Activated effector memory CD4-positive, alpha-beta T cell treated with anti-CD3 and anti-CD28 coated beads, Interleukin-2, amount 50 U/mL, for 16 hours (primary cell): ENCODE measurements around the gene NR2E1.

Experiments
- DNase-seq: peaks from one replicate; pipeline ENCODE4 v3.0.0-alpha.2; 2020

Gene NR2E1

GRCh38 chr6:108222504-108222903 lies 56.7 kb downstream of the NR2E1 start:
- DNase-seq, result no peak

- no peak for DNase-seq
These were observed 61.5 kb downstream of the NR2E1 start for GRCh38 chr6:108227290-108227689.

GRCh38 chr6:108228416-108228815 lies 62.6 kb downstream of the NR2E1 start:
- no peak for DNase-seq

GRCh38 chr6:108235127-108235526 lies 69.3 kb downstream of the NR2E1 start:
- DNase-seq, result no peak

GRCh38 chr6:108236791-108237190 lies 71.0 kb downstream of the NR2E1 start:
- no peak for DNase-seq

- DNase-seq, result no peak
These were observed 72.5 kb downstream of the NR2E1 start for GRCh38 chr6:108238322-108238721.
